Measurements from ENCODE around the gene STAP1.
A peak's percentile ranks its signal among the peaks of the same experiment; 100 is the strongest.
"Not testable (repeated sequence)": the region's sequence is repeated elsewhere in the genome, so short reads cannot be mapped to it uniquely, and the experiment has no call there.

The STAP1 gene

GRCh38 chr4:67558493-67558892, at the start of gene STAP1:
Gene STAP1, plus strand, starts transcription at chr4:67558727. Its CDS starts 83 bp downstream, at chr4:67558810.
- DNase-seq (ENCODE audit: low read depth), result no peak

GRCh38 chr4:67512501-67512900, 46.0 kb upstream of the STAP1 start:
- DNase-seq (ENCODE audit: low read depth), result no peak

GRCh38 chr4:67520141-67520540, 38.4 kb upstream of the STAP1 start:
- DNase-seq (ENCODE audit: low read depth), result no peak

GRCh38 chr4:67521506-67521905, 37.0 kb upstream of the STAP1 start:
- no peak for DNase-seq (ENCODE audit: low read depth)

DNA sequence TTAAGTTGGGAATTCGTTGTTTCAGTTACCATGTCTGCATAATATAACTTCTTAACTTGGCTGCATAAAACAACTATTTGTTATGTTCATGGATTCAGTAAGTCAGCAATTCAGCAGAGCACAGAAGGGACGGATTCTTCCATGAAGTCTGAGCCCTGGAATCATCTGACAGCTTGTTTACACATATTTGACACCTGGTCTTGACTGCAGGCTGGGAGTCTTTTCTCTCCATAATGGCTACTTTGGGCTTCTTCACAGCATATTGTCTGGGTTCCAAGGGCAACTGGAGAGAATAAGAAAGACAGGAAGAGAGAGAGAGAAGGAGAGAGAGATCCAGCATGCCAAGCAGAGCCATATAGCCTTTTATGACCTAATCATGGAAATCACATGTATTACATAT, 36.3 kb upstream of the STAP1 start:
- DNase-seq (ENCODE audit: low read depth), result no peak

DNA sequence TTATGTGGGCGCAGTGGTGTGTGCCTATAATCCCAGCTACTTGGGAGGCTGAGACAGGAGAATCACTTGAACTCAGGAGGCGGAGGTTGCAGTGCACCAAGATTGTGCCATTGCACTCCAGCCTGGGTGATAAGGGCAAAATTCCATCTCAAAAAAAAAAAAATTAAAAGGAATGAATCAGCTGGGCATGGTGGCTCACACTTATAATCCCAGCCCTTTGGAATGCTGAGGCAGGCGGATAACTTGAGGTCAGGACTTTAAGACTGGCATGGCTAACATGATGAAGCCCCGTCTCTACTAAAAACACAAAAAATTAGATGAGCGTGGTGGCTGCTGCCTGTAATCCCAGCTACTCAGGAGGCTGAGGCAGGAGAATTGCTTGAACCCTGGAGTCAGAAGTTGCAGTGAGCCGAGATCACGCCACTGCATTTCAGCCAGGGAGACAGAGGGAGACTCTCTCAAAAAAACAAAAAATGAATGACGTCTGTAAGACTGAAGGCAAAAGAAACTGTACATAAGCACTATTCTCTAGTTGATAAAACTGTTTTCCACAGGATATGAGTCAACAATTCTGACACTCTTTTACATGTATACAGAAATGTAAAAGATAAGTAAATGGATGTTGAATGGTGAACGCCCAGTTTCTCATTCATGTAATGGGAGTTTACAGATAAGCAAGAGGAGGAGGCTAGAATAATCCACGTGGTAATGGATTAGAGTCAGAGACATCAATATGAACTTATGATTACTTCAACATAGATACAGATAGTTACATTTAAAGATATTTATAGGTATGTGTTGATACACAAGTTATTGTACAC, 35.5 kb upstream of the STAP1 start:
- DNase-seq (ENCODE audit: low read depth), result no peak

DNA sequence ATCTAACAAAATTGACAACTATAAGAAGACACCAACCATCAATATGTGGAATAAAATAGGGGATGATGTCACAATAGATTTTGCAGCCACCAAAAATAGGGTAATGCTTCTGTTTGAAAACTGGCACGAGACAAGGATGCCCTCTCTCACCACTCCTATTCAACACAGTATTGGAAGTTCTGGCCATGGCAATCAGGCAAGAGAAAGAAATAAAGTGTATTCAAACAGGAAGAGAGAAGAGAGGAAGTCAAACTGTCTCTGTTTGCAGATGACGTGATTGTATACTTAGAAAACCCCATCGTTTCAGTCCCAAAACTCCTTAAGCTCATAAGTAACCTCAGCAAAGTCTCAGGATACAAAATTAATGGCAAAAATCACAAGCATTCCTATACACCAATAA, 34.4 kb upstream of the STAP1 start:
- DNase-seq (ENCODE audit: low read depth), result not testable (repeated sequence)

GRCh38 chr4:67531379-67531962, 27.1 kb upstream of the STAP1 start:
- no peak for DNase-seq (ENCODE audit: low read depth)

GRCh38 chr4:67532397-67532796, 26.1 kb upstream of the STAP1 start:
- DNase-seq (ENCODE audit: low read depth), result not testable (repeated sequence)

DNA sequence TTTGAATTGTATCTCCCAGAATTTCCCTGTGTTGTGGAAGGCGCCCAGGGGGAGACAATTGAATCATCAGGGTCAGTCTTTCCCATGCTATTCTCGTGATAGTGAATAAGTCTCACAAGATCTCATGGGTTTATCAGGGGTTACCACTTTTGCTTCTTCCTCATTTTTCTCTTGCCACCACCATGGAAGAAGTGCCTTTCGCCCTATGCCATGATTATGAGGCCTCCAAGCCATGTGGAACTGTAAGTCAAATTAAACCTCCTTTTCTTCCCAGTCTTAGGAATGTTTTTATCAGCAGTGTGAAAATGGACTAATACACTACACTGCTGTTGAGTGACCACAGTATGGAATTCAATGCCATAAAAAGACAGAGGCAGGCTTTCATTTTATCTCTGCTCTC, 25.4 kb upstream of the STAP1 start:
- DNase-seq (ENCODE audit: low read depth), result no peak

DNA sequence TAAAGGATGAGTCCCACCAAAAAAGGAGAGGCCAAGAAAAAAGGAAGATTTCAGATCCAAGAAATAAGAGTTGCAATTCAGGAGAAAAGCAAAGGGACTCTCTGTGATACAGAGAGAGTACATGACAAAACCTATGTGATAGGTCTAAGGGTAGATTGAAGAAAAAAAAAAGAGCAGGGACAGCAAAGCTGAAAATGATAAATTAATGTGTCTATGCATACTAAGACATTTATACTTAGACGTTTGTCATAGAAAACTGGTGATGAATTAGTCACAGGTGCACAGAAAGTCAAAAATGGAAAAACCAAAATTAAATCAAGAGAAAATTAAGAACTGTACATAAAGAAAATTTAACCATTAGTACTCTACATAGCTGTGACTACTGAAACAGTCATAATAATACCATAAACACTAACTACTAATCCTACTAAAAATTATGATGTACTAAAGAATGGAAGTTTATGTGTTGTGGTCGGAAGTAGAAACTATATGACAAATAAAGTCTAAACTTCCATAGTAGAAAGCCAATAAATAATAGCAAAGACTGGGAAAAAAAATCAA, 23.2 kb upstream of the STAP1 start:
- no peak for DNase-seq (ENCODE audit: low read depth)

- DNase-seq (ENCODE audit: low read depth), result no peak
These were observed 18.7 kb upstream of the STAP1 start for GRCh38 chr4:67539830-67540229.

GRCh38 chr4:67542076-67542475, 16.5 kb upstream of the STAP1 start:
- DNase-seq (ENCODE audit: low read depth), result no peak

DNA sequence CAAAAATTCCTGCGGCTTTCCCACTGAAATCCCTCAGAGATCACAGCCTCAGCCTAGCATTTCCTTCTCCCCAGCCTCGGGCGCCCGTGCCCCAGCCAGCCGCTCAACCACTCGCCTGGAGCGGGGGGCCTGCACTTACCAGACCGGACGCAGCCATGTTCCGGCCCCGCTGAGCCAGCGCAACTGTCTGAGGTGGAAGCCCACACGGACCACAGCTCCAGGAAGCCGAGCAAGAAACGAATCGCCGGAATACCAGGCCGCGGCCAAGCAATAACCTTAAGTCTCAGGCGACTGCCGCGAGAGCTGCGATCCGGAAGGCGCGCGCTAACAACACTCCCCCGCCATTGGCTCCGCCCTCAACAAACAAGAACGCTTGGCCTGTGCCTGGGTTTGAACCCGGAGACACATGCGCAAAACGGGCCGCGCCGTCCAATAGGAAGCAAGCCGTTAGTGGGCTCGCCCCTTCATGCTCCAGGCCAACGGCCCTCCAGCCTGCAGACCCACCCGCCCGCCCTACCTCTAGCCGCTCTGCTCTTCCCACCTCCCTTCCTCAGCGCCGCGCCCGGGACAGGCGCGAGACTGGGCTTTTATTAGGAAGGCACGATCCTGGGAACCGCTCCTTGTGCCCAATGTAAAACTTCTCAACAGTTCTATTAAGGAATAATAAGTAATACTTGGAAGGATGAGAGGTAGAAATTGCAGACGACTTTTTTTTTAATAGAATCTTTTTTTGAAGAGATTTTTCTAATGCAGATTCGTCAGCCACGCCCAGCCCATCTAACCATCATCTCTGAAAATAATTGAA, 13.1 kb upstream of the STAP1 start, which contains the start of gene CENPC:
Gene CENPC (minus strand): TSS at position 305 of the 805 bp plus-strand sequence. CDS start 148 bp downstream, at position 157.
- peak; percentile 93 for DNase-seq (ENCODE audit: low read depth)

DNA sequence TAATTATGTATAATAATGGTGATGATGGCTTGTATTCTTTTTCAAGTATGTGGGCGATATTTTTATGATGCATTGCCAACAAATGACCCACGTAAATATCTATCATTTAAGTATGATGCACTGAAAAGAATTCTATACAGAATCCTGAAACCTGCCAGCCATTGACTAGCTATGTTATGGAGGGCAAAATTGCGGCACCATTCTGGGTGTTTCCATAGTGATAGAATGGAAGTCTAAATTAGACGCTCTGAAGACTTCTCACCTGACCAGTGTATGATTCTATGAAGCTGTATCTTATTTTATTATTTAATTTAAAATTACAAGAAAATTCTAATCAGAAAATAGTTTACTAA, 12.5 kb upstream of the STAP1 start:
- no peak for DNase-seq (ENCODE audit: low read depth)

- no peak for DNase-seq (ENCODE audit: low read depth)
These were observed 11.6 kb upstream of the STAP1 start for GRCh38 chr4:67546971-67547370.

DNA sequence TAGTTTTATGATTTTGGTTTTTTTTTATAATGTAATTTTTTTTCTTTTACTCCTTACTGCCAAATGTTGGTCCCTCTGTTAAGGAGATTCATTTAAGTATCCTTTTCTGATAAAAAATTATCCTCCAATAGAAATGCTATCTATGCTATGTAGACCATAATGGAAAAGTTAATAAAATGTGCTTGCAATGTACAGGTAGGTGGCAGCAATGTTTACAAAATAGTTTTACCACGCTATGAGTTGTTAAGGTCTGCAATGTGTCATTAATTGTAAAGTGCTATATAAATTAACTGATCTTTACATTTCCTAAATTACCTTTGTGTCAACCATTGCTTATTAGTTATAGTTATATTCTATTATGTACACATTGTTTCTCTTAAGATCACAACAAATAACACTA, 9.4 kb upstream of the STAP1 start:
- no peak for DNase-seq (ENCODE audit: low read depth)

GRCh38 chr4:67550451-67550850, 8.1 kb upstream of the STAP1 start:
- no peak for DNase-seq (ENCODE audit: low read depth)

DNA sequence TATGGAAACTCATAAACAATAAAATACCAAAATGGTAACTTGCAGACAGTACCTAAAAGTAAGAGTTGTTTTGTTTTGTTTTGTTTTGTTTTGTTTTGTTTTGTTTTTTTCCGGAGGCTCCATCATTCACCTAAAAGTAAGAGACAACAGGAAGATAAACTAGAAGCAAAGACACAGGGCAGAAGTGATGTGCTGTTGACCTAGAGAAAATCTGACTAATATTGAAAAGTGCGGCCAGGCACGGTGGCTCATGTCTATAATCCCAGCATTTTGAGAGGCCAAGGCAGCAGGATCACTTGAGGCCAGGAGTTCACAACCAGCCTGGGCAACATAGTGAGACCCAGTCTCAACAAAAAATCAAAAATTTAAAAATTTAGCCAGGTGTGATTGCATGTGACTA, 7.7 kb upstream of the STAP1 start:
- DNase-seq (ENCODE audit: low read depth), result no peak

GRCh38 chr4:67552146-67552792, 6.3 kb upstream of the STAP1 start:
- not testable (repeated sequence) for DNase-seq (ENCODE audit: low read depth)

GRCh38 chr4:67554096-67554495, 4.4 kb upstream of the STAP1 start:
- DNase-seq (ENCODE audit: low read depth), result no peak

- no peak for DNase-seq (ENCODE audit: low read depth)
These were observed 3.1 kb upstream of the STAP1 start for GRCh38 chr4:67555447-67555846.

All from GM04504 (cell line).